NAMALWA (cell line): ENCODE data around the gene LHX1.

ENCODE experiments used
- DNase-seq: peaks from one replicate; pipeline ENCODE4 v3.0.0-alpha.2; 2015; ENCODE audit warnings: low spot score

The LHX1 gene

GRCh38 chr17:36937001-36937958 is at the start of gene LHX1:
LHX1 (plus strand) TSS chr17:36937475; CDS start chr17:36938198, 723 bp downstream.
- DNase-seq = no peak

- peak; percentile 9 for DNase-seq
These were observed 48.9 kb upstream of the LHX1 start for GRCh38 chr17:36888236-36888951.

- DNase-seq = no peak
These were observed 47.4 kb upstream of the LHX1 start for GRCh38 chr17:36889770-36890349.

DNA sequence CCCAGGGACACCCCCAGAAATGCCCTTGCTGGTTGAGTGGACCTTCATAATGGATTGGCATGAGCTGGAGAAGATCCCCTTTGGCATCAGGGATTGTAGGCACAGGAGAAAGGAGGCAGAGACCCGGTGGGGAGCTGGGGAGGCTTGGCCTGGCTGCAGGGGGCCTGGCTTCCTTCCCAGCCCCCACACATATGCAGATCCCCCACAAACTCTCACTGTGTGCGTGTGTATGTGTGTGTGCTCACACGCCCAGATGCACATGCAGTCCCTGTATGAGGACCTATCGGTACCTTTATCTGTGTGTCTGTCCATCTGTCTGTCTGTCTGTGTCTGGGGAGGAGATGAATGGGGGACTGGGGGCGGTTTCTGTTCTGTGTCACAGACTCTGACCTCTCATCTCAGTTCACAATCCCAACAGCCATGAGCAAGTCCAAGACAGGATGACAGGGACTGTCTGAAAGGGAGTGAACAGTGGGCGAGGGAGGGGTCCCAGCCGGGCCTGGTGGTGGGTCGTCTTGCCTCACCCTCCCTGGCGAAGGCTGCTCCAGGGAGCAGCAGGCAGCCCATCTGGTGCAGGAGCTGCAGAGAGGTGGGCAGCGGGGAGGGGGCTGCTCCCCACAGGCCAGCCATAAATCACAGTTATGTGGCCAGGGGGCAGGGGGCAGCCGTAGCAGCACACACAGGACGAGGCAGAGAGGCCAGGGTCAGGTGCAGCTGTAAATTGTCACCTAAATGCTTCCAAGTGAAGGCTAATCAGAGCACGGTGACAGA is 46.7 kb upstream of the LHX1 start:
- DNase-seq = no peak

DNA sequence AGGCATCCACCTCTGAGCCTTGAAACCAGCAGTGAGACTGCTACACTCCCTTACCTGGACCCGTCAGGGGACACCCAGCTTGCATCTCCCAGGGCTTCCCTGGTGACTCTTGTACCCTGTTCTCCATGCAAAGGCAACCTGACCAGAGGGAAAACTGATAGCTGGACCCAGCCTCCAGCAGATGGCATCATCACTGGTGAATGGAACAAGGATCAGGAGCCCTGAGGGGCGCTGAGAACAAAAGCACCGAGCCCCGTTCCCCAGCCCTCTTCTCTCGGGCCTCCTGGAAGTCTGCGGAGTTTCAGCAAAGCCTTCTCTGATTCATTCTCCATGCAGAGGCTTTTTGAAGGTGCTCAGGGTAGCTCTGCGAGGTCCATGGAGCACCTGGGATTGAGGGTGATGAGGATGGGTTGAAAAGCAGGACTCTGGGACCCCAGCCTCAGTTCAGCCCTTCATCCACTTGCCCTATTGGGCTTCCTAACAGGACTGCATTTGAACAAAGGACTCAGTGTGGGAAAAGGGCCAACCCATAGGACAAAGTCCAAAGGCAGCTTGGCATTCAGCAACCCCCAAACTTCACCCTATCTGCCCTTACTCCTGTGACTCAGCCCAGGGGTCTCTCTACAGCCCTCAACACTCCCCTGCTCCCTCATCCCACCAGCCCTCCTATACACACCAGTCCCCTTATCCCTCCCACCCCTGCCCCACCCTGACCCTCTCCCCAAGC is 45.0 kb upstream of the LHX1 start:
- DNase-seq = no peak

- no peak for DNase-seq
These were observed 43.1 kb upstream of the LHX1 start for GRCh38 chr17:36894177-36894576.

DNA sequence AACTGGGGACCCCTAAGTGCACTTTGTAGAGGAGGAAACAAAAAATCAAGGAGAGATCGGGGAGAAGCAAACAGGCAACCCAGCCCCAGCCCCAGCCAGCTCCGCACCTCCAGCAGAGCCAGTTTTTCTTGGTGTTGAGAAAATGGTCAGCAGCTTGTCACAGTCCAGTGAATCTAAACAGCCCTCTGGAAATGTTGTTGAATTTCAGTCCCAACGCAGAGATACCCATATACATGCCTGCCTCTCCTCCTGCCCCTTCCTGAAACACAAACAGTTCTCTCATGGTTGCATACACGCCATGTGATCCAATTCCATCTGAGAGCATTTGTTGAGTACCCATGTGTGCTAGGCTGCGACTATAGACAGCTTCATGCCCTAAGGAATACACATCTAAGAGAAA is 42.4 kb upstream of the LHX1 start:
- DNase-seq = no peak

DNA sequence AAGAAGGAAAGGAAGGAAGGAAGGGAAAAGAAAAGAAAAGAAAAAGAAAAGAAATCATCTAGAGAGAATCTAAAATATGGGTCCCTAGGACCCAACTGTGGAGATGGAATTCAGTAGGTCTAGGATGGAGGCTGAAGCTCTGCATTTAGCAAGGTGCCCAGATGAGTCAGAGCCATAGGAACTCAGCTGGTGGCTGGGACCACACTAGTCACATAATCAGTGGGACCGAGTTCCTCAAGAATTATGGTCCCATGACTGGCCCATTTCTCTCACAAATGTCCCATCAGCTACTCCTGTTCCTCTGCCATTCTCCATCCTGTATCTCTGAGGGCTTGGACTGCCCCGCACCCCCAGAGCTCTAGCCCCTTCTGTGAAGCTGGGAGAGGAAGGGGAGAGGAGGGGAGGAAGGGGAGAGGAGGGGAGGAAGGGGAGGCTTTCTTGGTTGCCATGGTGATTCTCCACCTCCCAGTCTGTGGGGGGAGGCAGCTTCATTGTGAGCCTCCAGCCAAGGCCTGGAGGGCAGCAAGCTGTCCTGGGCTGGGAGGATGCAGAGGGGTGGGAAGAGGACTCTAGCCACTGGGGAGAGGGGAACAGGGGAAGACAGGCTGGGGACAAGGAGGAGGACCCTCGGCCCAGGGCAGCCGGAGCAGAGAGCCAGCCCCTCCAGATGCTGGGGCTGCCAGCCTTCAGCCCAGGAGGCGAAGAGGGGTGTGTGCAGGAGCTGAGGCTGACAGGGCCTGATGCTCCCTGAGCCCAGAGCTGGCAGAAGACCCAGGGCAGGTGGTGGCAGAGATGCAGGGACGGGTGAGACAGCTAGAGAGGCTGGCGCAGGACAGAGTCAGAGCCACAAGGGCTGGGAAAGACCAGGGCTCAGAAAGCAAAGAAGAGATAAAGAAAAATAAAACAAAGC is 37.8 kb upstream of the LHX1 start:
- DNase-seq = no peak

- DNase-seq = no peak
These were observed 37.1 kb upstream of the LHX1 start for GRCh38 chr17:36900160-36900512.

GRCh38 chr17:36901506-36901905 is 35.8 kb upstream of the LHX1 start:
- no peak for DNase-seq

GRCh38 chr17:36907407-36907806 is 29.9 kb upstream of the LHX1 start:
- DNase-seq = no peak

DNA sequence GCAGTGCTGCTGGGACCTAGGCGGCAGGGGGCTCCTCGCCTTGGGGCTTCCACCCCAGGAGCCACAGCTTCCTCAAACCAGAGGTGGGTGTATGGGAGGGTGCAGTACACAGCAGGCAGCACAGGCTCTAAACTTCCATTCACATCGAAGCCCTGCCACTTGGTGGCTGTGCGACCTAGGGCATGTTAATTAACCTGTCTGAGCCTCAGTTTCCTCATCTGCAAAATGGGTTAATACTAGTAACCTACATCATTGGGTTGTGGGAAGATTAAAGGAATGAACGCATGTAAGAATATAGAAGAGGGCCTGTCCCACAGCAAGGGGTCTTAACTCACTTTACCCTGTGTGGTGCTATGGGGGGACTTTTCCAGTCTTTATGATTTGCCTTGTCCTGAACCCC is 26.8 kb upstream of the LHX1 start:
- DNase-seq = no peak

GRCh38 chr17:36911001-36911400 is 26.3 kb upstream of the LHX1 start:
- DNase-seq = no peak

DNA sequence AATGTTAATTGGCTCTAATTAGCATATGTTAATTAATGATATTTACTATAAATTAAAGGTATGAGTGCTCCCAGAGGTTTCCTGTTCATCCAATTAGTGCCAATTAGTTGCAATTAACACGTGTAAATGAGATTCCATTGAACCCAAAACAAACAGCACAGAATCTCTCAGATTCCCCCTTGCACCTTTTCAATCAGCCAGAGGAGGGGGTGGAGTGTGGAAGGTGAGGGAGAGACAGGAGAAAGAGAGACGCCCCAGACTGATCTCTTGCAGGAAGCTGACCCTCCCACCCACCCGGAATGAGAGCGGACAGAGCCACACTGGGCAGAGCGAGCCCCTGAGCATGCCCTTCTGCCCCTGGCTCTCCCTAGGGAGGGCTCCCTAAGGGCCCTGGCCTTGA is 24.1 kb upstream of the LHX1 start:
- no peak for DNase-seq

- DNase-seq = no peak
These were observed 19.0 kb upstream of the LHX1 start for GRCh38 chr17:36918211-36918691.

GRCh38 chr17:36919407-36919968 is 17.8 kb upstream of the LHX1 start:
- DNase-seq = no peak

DNA sequence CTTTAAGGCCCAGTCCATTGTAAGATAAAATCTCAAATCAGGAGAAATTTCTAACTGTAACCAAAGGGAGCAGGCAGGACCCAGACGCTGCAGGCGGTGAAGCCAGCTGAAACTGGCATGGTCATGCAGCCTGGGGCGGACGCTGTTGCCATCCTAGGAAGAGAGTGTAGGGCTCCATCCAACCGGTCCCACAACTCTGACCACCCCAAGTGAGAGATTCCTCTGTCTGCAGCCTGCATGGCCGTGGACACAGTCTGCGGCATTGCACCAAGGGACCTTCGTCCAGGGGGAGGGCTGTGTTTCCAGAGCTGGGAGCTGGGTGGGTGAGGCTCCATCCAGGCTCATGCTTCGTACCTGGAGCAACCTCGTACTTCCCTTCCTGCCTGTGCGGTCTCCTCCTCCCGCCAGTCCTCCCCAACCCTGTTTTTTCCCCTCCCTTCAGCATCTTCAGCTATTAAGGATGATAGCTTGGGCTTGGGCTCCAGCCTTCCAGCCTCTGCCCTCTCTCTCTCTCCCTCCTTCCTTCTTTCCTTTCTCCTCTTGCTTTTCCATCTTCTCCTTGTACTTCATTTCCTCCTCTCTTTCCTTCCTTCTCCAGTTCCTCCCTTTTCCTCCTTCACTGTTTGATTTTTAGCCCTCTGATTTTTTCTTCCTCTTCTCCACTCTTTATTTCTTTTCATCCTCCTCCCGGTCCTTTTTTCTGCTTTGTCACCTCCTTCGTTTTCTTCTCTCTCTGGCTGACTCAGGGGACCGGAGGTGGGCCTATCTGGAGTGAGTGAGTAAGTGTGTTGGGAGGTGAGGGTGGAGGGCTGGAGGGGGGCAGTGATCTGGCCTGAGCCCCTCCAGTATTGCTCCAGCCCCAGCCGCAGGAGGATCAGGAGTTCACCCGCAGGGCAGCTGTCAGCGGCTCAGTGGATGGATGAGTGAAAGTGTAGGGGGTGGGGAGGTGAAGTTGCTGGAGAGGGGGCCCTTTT is 17.0 kb upstream of the LHX1 start:
- no peak for DNase-seq

GRCh38 chr17:36921095-36921851 is 16.0 kb upstream of the LHX1 start:
- no peak for DNase-seq
